Ishikawa (cell line): ENCODE data around the gene ASB2.
A peak's percentile ranks its signal among the peaks of the same experiment; 100 is the strongest.

ENCODE experiments used
- CEBPB ChIP-seq: IDR thresholded peaks from 2 replicates; pipeline ENCODE4 v1.6.1; 2012
- CREB1 ChIP-seq: IDR thresholded peaks from 2 replicates; pipeline ENCODE4 v1.6.1; 2012; ENCODE audit warnings: low read depth
- EGR1 ChIP-seq: IDR thresholded peaks from 2 replicates; pipeline ENCODE4 v1.6.1; 2012
- EP300 ChIP-seq: IDR thresholded peaks from 2 replicates; pipeline ENCODE4 v1.6.1; 2012; ENCODE audit warnings: borderline replicate concordance
- FOXM1 ChIP-seq: IDR thresholded peaks from 2 replicates; pipeline ENCODE4 v1.6.1; 2012; ENCODE audit warnings: low read depth, borderline replicate concordance
- NFIC ChIP-seq: IDR thresholded peaks from 2 replicates; pipeline ENCODE4 v1.6.1; 2012
- RAD21 ChIP-seq: IDR thresholded peaks from 2 replicates; pipeline ENCODE4 v1.6.1; 2012; ENCODE audit warnings: low read depth
- TAF1 ChIP-seq: IDR thresholded peaks from 2 replicates; pipeline ENCODE4 v1.6.1; 2012; ENCODE audit warnings: low read depth, mild to moderate bottlenecking
- TCF12 ChIP-seq: IDR thresholded peaks from 2 replicates; pipeline ENCODE4 v1.6.1; 2012; ENCODE audit warnings: low read depth
- TEAD4 ChIP-seq: IDR thresholded peaks from 2 replicates; pipeline ENCODE4 v1.6.1; 2012
- YY1 ChIP-seq: IDR thresholded peaks from 2 replicates; pipeline ENCODE4 v1.6.1; 2012; ENCODE audit warnings: low read depth
- ZBTB7A ChIP-seq: IDR thresholded peaks from 2 replicates; pipeline ENCODE4 v1.6.1; 2012; ENCODE audit warnings: low read depth
- TF ChIP-seq, protein P1 (sequence below): IDR thresholded peaks from 2 replicates; pipeline ENCODE4 v1.6.1; 2012
- TF ChIP-seq, protein P2 (sequence below): IDR thresholded peaks from 2 replicates; pipeline ENCODE4 v1.6.1; 2012; ENCODE audit warnings: low read depth, mild to moderate bottlenecking
- TF ChIP-seq, protein P3 (sequence below): IDR thresholded peaks from 2 replicates; pipeline ENCODE4 v1.6.1; 2012

The ASB2 gene

DNA sequence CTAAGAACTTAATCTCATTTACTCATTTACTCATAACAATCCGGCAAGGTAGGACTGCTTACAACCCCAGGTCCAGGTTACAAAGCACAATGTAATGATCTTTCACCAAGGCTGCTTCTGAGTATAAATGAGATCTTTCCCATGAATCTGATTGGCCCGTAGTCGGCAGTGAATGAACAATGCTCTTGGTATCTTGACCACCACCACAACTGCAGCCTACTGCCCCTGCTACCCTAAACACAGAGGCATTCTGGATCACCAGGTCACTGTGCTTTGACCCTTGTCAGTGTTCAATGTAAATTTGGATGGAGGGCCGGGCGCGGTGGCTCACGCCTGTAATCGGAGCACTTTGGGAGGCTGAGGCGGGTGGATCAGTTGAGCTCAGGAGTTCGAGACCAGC lies 33.3 kb downstream of the ASB2 start:
- TF ChIP-seq CREB1 (no peak), FOXM1 (no peak)

DNA sequence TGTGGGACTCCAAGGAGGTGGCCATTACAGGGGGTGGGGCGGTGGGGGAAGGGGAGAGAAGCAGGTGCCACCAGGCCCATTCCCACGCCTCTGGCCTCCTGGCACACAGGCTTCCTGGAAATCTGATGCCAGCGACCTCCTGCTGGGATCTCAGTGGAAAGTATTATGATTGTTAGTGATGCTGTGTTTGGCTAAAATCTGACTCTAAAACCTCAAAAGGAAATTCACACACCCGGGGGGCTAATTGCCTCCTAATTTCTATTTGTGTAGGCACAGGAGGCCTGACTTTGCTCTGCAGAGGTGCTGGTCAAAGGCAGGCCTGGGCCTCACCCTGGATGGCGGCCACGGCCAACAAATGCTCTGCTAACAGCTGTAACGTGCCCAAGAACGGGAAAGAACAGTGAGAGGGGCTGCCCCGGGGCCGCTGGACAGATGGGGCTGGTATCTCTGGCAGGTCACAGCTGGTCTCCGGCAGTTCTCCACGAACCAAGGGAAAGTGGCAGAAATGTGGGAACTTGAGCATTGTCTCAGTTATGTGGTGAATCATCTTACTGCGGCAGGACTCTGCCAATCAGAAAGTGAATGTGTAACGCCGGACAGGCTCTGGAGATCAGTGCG lies 35.0 kb downstream of the ASB2 start:
- peak; percentile 74 for TF ChIP-seq TEAD4
- TF ChIP-seq TAF1: no peak
- TF ChIP-seq ZBTB7A: peak; percentile 79
- TF ChIP-seq TCF12: peak; percentile 95
- peak; percentile 95 for TF ChIP-seq NFIC
- TF ChIP-seq YY1: peak; percentile 48
- no peak for TF ChIP-seq RAD21
- peak; percentile 91 for TF ChIP-seq EP300
- TF ChIP-seq EGR1: no peak
- TF ChIP-seq, protein P1, sequence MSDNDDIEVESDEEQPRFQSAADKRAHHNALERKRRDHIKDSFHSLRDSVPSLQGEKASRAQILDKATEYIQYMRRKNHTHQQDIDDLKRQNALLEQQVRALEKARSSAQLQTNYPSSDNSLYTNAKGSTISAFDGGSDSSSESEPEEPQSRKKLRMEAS: peak; percentile 44; the same call in 1 of the 2 replicates
- TF ChIP-seq, protein P2, sequence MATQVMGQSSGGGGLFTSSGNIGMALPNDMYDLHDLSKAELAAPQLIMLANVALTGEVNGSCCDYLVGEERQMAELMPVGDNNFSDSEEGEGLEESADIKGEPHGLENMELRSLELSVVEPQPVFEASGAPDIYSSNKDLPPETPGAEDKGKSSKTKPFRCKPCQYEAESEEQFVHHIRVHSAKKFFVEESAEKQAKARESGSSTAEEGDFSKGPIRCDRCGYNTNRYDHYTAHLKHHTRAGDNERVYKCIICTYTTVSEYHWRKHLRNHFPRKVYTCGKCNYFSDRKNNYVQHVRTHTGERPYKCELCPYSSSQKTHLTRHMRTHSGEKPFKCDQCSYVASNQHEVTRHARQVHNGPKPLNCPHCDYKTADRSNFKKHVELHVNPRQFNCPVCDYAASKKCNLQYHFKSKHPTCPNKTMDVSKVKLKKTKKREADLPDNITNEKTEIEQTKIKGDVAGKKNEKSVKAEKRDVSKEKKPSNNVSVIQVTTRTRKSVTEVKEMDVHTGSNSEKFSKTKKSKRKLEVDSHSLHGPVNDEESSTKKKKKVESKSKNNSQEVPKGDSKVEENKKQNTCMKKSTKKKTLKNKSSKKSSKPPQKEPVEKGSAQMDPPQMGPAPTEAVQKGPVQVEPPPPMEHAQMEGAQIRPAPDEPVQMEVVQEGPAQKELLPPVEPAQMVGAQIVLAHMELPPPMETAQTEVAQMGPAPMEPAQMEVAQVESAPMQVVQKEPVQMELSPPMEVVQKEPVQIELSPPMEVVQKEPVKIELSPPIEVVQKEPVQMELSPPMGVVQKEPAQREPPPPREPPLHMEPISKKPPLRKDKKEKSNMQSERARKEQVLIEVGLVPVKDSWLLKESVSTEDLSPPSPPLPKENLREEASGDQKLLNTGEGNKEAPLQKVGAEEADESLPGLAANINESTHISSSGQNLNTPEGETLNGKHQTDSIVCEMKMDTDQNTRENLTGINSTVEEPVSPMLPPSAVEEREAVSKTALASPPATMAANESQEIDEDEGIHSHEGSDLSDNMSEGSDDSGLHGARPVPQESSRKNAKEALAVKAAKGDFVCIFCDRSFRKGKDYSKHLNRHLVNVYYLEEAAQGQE: no peak
- TF ChIP-seq CREB1: 0 out of 2 replicates have a peak, but pooled peaks have one; percentile 18
- peak; percentile 64; the same call in 1 of the 2 replicates for TF ChIP-seq CEBPB
- TF ChIP-seq, protein P3, sequence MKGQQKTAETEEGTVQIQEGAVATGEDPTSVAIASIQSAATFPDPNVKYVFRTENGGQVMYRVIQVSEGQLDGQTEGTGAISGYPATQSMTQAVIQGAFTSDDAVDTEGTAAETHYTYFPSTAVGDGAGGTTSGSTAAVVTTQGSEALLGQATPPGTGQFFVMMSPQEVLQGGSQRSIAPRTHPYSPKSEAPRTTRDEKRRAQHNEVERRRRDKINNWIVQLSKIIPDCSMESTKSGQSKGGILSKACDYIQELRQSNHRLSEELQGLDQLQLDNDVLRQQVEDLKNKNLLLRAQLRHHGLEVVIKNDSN: peak; percentile 4; the same call in 1 of the 2 replicates
- TF ChIP-seq FOXM1: peak; percentile 76

DNA sequence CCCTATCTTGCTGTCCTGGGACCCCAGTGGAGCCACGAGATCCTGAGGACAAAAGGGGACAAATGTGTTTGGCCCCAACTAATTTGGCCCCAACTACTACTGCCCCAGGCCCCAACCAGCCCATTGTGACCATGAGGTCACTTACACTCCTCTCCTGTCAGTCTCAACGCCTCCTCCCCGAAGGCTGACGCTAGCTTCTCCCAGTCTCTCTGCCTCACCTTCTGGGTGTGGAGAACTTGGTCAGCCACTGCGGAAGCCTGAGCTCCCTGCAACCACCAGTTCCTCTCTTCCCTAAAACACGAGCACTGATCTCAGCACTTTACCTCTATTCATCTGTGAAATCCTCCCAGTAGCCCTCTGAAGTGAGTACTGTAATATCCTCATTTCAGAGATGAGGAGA lies 35.9 kb downstream of the ASB2 start:
- TF ChIP-seq RAD21 (no peak), CEBPB (no peak), TCF12 (no peak), FOXM1 (no peak), EGR1 (no peak), TEAD4 (no peak), ZBTB7A (no peak), CREB1 (no peak), NFIC (no peak), YY1 (no peak), TAF1 (no peak), EP300 (no peak)
- TF ChIP-seq, protein P3: no peak
- TF ChIP-seq, protein P1: no peak
- TF ChIP-seq, protein P2: no peak

DNA sequence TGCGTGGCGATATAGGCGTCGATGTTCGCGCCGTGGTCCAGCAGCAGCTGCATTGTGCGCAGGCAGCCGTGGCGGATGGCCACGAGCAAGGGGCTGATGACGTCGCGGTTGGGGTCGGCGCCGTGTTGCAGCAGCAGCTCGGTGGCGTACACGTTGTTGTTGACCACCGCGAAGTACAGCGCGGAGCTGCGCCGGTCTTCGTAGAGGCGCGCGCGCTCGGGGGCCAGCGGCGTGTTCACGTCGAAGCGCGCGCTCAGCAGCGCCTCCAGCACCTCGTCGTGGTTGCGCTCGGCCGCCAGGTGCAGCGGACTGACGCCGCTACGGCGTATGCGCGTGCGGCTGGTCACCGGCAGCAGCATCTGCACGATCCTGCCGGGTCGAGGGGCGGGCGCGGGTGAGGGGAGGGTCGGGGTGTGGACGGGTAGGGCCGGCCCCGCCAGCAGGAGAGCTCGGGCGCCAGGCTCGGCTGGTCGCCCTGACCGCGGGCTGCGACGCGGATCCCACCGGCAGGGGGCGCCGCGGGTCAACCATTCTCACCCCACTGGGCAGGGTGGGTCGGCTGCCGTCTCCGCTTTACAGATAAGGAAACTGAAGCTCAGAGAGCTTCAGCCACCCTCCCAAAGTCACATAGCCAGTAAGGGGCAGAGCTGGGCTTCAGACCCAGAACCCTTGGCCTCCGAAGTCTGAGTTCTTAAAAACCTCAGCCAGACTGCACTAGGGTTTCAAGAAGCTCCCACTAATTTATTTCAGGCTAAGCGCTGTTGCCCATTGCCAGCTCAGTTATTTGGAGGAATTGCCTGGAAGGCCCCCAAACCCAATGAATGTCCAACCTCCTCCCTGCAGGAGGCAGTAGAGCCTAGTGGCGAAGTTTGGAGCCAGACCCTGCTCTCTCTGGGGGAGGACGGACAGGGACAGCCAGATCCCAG lies 36.8 kb downstream of the ASB2 start:
- TF ChIP-seq TEAD4 (no peak; the same call in 1 of the 2 replicates), NFIC (no peak), RAD21 (peak; percentile 90), YY1 (0 out of 2 replicates have a peak, but pooled peaks have one; percentile 46), TCF12 (0 out of 2 replicates have a peak, but pooled peaks have one; percentile 31), EP300 (0 out of 2 replicates have a peak, but pooled peaks have one; percentile 25), FOXM1 (no peak), ZBTB7A (no peak; the same call in 1 of the 2 replicates), TAF1 (peak; percentile 21; the same call in 1 of the 2 replicates), CREB1 (no peak), EGR1 (no peak)
- TF ChIP-seq, protein P2: no peak
- TF ChIP-seq, protein P3: no peak
- TF ChIP-seq, protein P1: peak; percentile 86
